H1 (cell line): ENCODE measurements around the gene BCL2. TPM values are rescaled to one million over a fixed set of nuclear protein-coding genes. Genes with fewer than 3 reads are reported as not detected.

Experiments used
- CTCF ChIA-PET: fragments of 300-600 bp; sonication (Branson Sonifier 250); formaldehyde crosslinking; loops from one replicate; lab custom pipeline; 2021; ENCODE audit not compliant: partially characterized antibody; lab: Charles Lee
- POLR2A ChIA-PET: fragments of 300-600 bp; sonication (Branson Sonifier 250); formaldehyde crosslinking; loops from one replicate; lab custom pipeline; 2021; ENCODE audit warnings: inconsistent platforms; ENCODE audit not compliant: partially characterized antibody; lab: Charles Lee
- DNase-seq, 2 experiments: peaks; one replicate each; pipeline versions ENCODE4 v3.0.0 to v3.0.0-alpha.2; 2010 to 2022; ENCODE audit warnings: low spot score in 2 of 2, low read depth in 1 of 2, mixed read lengths in 1 of 2
- FAIRE-seq: peaks from 2 replicates; lab custom pipeline; 2011; peaks lifted over from hg19 to GRCh38; lab: Jason Lieb, UNC
- H2AFZ ChIP-seq: 2 replicates; pipeline ENCODE4 v1.8.1; 2012; ENCODE audit warnings: low read length, inconsistent platforms
- H2AK5ac ChIP-seq: 2 replicates; pipeline ENCODE4 v1.6.1; 2013; ENCODE audit warnings: low read depth, low read length
- H2BK120ac ChIP-seq: replicated peaks from 2 replicates; pipeline ENCODE3; 2013; ENCODE audit warnings: low read depth, low read length, inconsistent platforms
- H2BK12ac ChIP-seq: 2 replicates; pipeline ENCODE4 v1.6.1; 2013; ENCODE audit warnings: low read depth, low read length
- H2BK15ac ChIP-seq: 2 replicates; pipeline ENCODE4 v1.6.1; 2013; ENCODE audit warnings: low read length
- H2BK20ac ChIP-seq: 2 replicates; pipeline ENCODE4 v1.6.1; 2013; ENCODE audit warnings: low read length
- H2BK5ac ChIP-seq: 2 replicates; pipeline ENCODE4 v1.6.1; 2013; ENCODE audit warnings: low read depth, low read length
- H3K14ac ChIP-seq: 2 replicates; pipeline ENCODE4 v1.6.1; 2013; ENCODE audit warnings: inconsistent platforms; ENCODE audit not compliant: insufficient read length
- H3K18ac ChIP-seq: 2 replicates; pipeline ENCODE4 v1.6.1; 2013; ENCODE audit warnings: low read length; ENCODE audit errors: extremely low read depth
- H3K23ac ChIP-seq: 2 replicates; pipeline ENCODE4 v1.6.1; 2013; ENCODE audit warnings: inconsistent platforms; ENCODE audit not compliant: insufficient read length
- H3K23me2 ChIP-seq: 2 replicates; pipeline ENCODE4 v1.6.1; 2013; ENCODE audit warnings: low read depth, low read length
- H3K27ac ChIP-seq: 2 replicates; pipeline ENCODE4 v1.6.1; 2011; ENCODE audit warnings: low read depth, low read length, inconsistent platforms
- H3K27me3 ChIP-seq, 4 experiments: replicated peaks in 1 of 4; 1 replicate in 1 of 4; 2 replicates in 3 of 4; pipeline versions ENCODE4 v1.6.1 to v1.8.1; 2011 to 2013; ENCODE audit warnings: low read length in 3 of 4, mild to moderate bottlenecking in 3 of 4, inconsistent platforms in 2 of 4, mixed read lengths in 2 of 4, moderate library complexity in 1 of 4; ENCODE audit not compliant: control insufficient read depth in 3 of 4, insufficient read depth in 3 of 4; ENCODE audit errors: extremely low read depth in 1 of 4
- H3K36me3 ChIP-seq, 4 experiments: 2 replicates each; pipeline versions ENCODE4 v1.6.1 to v1.8.1; 2011 to 2013; ENCODE audit warnings: mild to moderate bottlenecking in 4 of 4, low read length in 3 of 4, moderate library complexity in 2 of 4, control low read depth in 1 of 4, inconsistent platforms in 1 of 4; ENCODE audit not compliant: insufficient read depth in 4 of 4, control insufficient read depth in 2 of 4
- H3K4ac ChIP-seq: replicated peaks from 2 replicates; pipeline ENCODE3; 2013; ENCODE audit warnings: low read length, low read depth, mixed read lengths, inconsistent platforms; ENCODE audit not compliant: insufficient read length
- H3K4me1 ChIP-seq, 4 experiments: replicated peaks in 1 of 4; 1 replicate in 1 of 4; 2 replicates in 3 of 4; pipeline versions ENCODE4 v1.6.1 to v1.8.1; 2011 to 2013; ENCODE audit warnings: low read length in 3 of 4, inconsistent platforms in 2 of 4, mixed read lengths in 1 of 4; ENCODE audit not compliant: insufficient read depth in 4 of 4, control insufficient read depth in 3 of 4
- H3K4me2 ChIP-seq, 2 experiments: 2 replicates each; pipeline versions ENCODE4 v1.6.1 to v1.8.1; 2011 to 2013; ENCODE audit warnings: low read depth in 2 of 2, low read length in 2 of 2, control low read depth in 1 of 2, inconsistent platforms in 1 of 2, mild to moderate bottlenecking in 1 of 2; ENCODE audit not compliant: insufficient read depth in 1 of 2
- H3K4me3 ChIP-seq, 4 experiments: fragments of 200-600, 300-600 bp in 1 of 4; sonication (generic), shearing (Covaris generic), sonication (Bioruptor Twin) in 1 of 4; 2 replicates each; pipeline versions ENCODE4 v1.5.1 to v1.8.1; 2011 to 2016; ENCODE audit warnings: low read length in 4 of 4, low read depth in 3 of 4, control low read depth in 2 of 4, inconsistent platforms in 2 of 4, mild to moderate bottlenecking in 2 of 4, mixed read lengths in 1 of 4, moderate library complexity in 1 of 4; ENCODE audit not compliant: insufficient read depth in 2 of 4; ENCODE audit errors: extremely low read depth in 1 of 4
- H3K56ac ChIP-seq: replicated peaks from 2 replicates; pipeline ENCODE3; 2013; ENCODE audit warnings: low read depth, mild to moderate bottlenecking, mixed read lengths, low read length, inconsistent platforms; ENCODE audit not compliant: insufficient read length
- H3K79me1 ChIP-seq: 2 replicates; pipeline ENCODE4 v1.6.1; 2013; ENCODE audit warnings: low read depth, low read length, control low read depth
- H3K79me2 ChIP-seq, 2 experiments: 2 replicates each; pipeline versions ENCODE4 v1.6.1 to v1.8.1; 2012 to 2013; ENCODE audit warnings: low read length in 2 of 2, mild to moderate bottlenecking in 2 of 2, inconsistent platforms in 1 of 2; ENCODE audit not compliant: insufficient read depth in 2 of 2, control insufficient read depth in 1 of 2
- H3K9ac ChIP-seq, 4 experiments: replicated peaks in 1 of 4; 1 replicate in 1 of 4; 2 replicates in 3 of 4; pipeline versions ENCODE4 v1.6.1 to v1.8.1; 2011 to 2013; ENCODE audit warnings: low read depth in 3 of 4, low read length in 3 of 4, control low read depth in 2 of 4, mild to moderate bottlenecking in 2 of 4, moderate library complexity in 2 of 4, inconsistent platforms in 1 of 4; ENCODE audit errors: extremely low read depth in 1 of 4
- H3K9me3 ChIP-seq, 2 experiments: 2 replicates each; pipeline versions ENCODE4 v1.6.1 to v1.8.1; 2012 to 2013; ENCODE audit warnings: mild to moderate bottlenecking in 2 of 2, moderate library complexity in 2 of 2, control low read depth in 1 of 2, inconsistent platforms in 1 of 2, low read depth in 1 of 2, low read length in 1 of 2, mixed read lengths in 1 of 2; ENCODE audit not compliant: insufficient read depth in 2 of 2
- H4K20me1 ChIP-seq, 2 experiments: replicated peaks in 1 of 2; 2 replicates each; pipeline versions ENCODE3 to v1.8.1; 2011 to 2013; ENCODE audit warnings: inconsistent platforms in 2 of 2, low read length in 2 of 2, mild to moderate bottlenecking in 1 of 2; ENCODE audit not compliant: insufficient read depth in 2 of 2, control insufficient read depth in 1 of 2
- H4K5ac ChIP-seq: 2 replicates; pipeline ENCODE4 v1.6.1; 2013; ENCODE audit warnings: low read length, low read depth, mixed read lengths, inconsistent platforms; ENCODE audit not compliant: insufficient read length
- H4K8ac ChIP-seq: 2 replicates; pipeline ENCODE4 v1.8.0; 2013; ENCODE audit warnings: mild to moderate bottlenecking, moderate library complexity, low read length, inconsistent platforms; ENCODE audit not compliant: insufficient read depth; ENCODE audit errors: extremely low read depth
- H4K91ac ChIP-seq: replicated peaks from 2 replicates; pipeline ENCODE3; 2013; ENCODE audit warnings: low read length, mixed read lengths, inconsistent platforms; ENCODE audit not compliant: insufficient read length
- BACH1 ChIP-seq: IDR thresholded peaks from 2 replicates; pipeline ENCODE4 v1.6.1; 2012; ENCODE audit warnings: low read length, improper control_type of control experiment
- CBX5 ChIP-seq: fragments of 300-800, 300-1000 bp; sonication (generic); IDR thresholded peaks from 2 replicates; pipeline ENCODE4 v1.7.1; 2016; ENCODE audit warnings: antibody characterized with exemption, low read length, low read depth
- CEBPB ChIP-seq: IDR thresholded peaks from 2 replicates; pipeline ENCODE4 v1.6.1; 2012; ENCODE audit warnings: low read depth, low read length
- CHD1 ChIP-seq: IDR thresholded peaks from 2 replicates; pipeline ENCODE4 v1.6.1; 2012; ENCODE audit warnings: low read depth, low read length, improper control_type of control experiment
- CHD2 ChIP-seq: IDR thresholded peaks from 2 replicates; pipeline ENCODE4 v1.6.1; 2012; ENCODE audit warnings: low read length, improper control_type of control experiment
- CREB1 ChIP-seq: IDR thresholded peaks from 2 replicates; pipeline ENCODE4 v1.6.1; 2012; ENCODE audit warnings: inconsistent platforms
- FOSL1 ChIP-seq: IDR thresholded peaks from 2 replicates; pipeline ENCODE4 v1.6.1; 2011; ENCODE audit warnings: mild to moderate bottlenecking, low read depth, low read length, moderate library complexity; ENCODE audit not compliant: insufficient read depth
- GTF2F1 ChIP-seq: IDR thresholded peaks from 2 replicates; pipeline ENCODE4 v1.6.1; 2012; ENCODE audit warnings: low read depth, low read length, improper control_type of control experiment, borderline replicate concordance
- KDM1A ChIP-seq: fragments of 200-600, 300-600 bp; sonication (generic); IDR thresholded peaks from 2 replicates; pipeline ENCODE4 v1.7.1; 2016; ENCODE audit warnings: mild to moderate bottlenecking, low read length, borderline replicate concordance
- KDM5A ChIP-seq: fragments of 200-600 bp; IDR thresholded peaks from 2 replicates; pipeline ENCODE4 v1.7.1; 2012; ENCODE audit warnings: mild to moderate bottlenecking, low read length, inconsistent platforms, mixed read lengths
- RFX5 ChIP-seq: IDR thresholded peaks from 2 replicates; pipeline ENCODE4 v1.6.1; 2011; ENCODE audit warnings: low read depth, low read length, improper control_type of control experiment, borderline replicate concordance
- SAP30 ChIP-seq: fragments of 300-600 bp; sonication (generic); IDR thresholded peaks from 2 replicates; pipeline ENCODE4 v1.7.1; 2012; ENCODE audit warnings: low read length, moderate library complexity, mild to moderate bottlenecking, inconsistent platforms; ENCODE audit not compliant: insufficient read depth, insufficient replicate concordance
- SIRT6 ChIP-seq: IDR thresholded peaks from one replicate; pipeline ENCODE4 v1.7.1; 2012; ENCODE audit warnings: low read length, inconsistent platforms
- SP2 ChIP-seq: IDR thresholded peaks from 2 replicates; pipeline ENCODE4 v1.6.1; 2012; ENCODE audit warnings: mild to moderate bottlenecking, low read length, inconsistent platforms
- SP4 ChIP-seq: IDR thresholded peaks from 2 replicates; pipeline ENCODE4 v1.6.1; 2012; ENCODE audit warnings: low read length, inconsistent platforms
- SUZ12 ChIP-seq: fragments of 200-600 bp; sonication (generic); IDR thresholded peaks from 2 replicates; pipeline ENCODE4 v1.6.1; 2012; ENCODE audit warnings: mild to moderate bottlenecking, inconsistent platforms, low read length, moderate library complexity, mixed read lengths
- WGBS, 2 experiments: shearing (Covaris generic) in 1 of 2; methylation state at CpG; one replicate each; pipeline versions ENCODE4 v1.1.6 to v1.1.7; 2013 to 2015; ENCODE audit warnings: low lambda C conversion rate in 2 of 2, mixed read lengths in 2 of 2, inconsistent platforms in 1 of 2, low coverage in 1 of 2, missing lambda C conversion rate in 1 of 2; ENCODE audit not compliant: insufficient replicate concordance in 2 of 2, insufficient coverage in 1 of 2, insufficient read length in 1 of 2; ENCODE audit errors: extremely low coverage in 1 of 2, missing lambda C conversion rate in 1 of 2; 5-methylcytosine and 5-hydroxymethylcytosine counted together
- polyA plus RNA-seq, 7 experiments: library from polyadenylated mRNA; depleted of rRNA in 3 of 7; stranded (reverse) in 5 of 7; unstranded in 2 of 7; fragments of >200 nt in 5 of 7; fragments of 200-250 nt in 2 of 7; gene quantifications; 1 replicate in 5 of 7; 2 replicates in 1 of 7; 4 replicates in 1 of 7; pipeline versions ENCODE4 v1.2.1 to v1.2.3, GENCODE V29; 2011 to 2013; ENCODE audit warnings: missing spikeins in 2 of 7, mixed read lengths in 2 of 7
- total RNA-seq: library from RNA; stranded (reverse); fragmentation: NEBNext Ultra II Directional; extraction: Animal tissue kit (Norgen Biotek cat#: 25700); gene quantifications from 2 replicates; pipeline ENCODE4 v1.2.1, GENCODE V29; 2021

Gene BCL2
- total and polyA plus RNA-seq, 2 of the 8 experiments (the other 6 are each of a cell fraction or from before 2014, with no cell fraction given), result 0.59 to 4.5 TPM

DNA sequence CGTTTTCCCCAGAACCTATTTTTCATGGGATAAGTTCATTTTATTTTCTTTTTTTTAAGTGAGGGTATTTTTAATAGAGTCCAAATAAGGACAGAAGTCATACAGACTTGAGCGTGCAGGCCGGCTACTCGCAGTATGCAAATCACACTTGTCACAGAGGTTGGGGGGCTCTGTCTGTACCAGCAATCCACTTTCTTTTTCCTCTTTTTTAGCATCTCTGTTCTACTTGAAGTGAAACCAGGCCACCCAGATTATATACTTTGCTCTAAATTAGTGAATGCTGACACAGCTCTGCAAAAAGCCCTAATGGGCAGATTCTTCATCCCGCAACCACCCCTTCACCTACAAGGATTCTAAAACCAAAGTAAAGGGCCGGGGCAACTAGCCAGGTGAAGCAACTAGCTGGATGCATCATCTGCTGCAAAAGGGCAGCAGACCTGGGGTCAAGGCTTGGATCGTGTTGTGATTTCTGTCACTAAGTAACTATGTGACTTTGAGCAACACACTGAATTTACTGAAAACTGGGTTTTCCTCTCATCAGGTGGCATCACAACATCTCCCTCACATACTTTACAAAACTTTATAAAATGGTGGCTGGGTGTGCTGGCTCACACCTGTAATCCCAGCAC, 29.1 kb upstream of the BCL2 start:
- Histone ChIP-seq H3K4me1 (no peaks in the 10 kb centered on the region), H3K18ac (no peak overlapping the region), H4K20me1 (no peaks in the 10 kb centered on the region), H3K9ac (no peak overlapping the region), H3K23me2 (no peaks in the 10 kb centered on the region; the same call in 1 of the 2 replicates), H3K9me3 (no peaks in the 10 kb centered on the region), H2AK5ac (no peak overlapping the region), H3K79me1 (no peaks in the 10 kb centered on the region), H2BK120ac (no peak overlapping the region), H3K27me3 (no peaks in the 10 kb centered on the region), H3K79me2 (no peaks in the 10 kb centered on the region), H2BK5ac (no peak overlapping the region), H3K4me3 (no peak overlapping the region), H4K5ac (no peak overlapping the region), H3K36me3 (peaks cover 5 to 62% (median 41%) of the 10 kb centered on the region in 4 experiments; a peak in 7 of 8 replicates), H3K23ac (no peak overlapping the region), H4K91ac (no peak overlapping the region), H3K4ac (no peak overlapping the region), H2BK12ac (no peak overlapping the region), H2BK20ac (no peak overlapping the region), H3K4me2 (no peak overlapping the region), H4K8ac (no peak overlapping the region), H3K14ac (no peak overlapping the region), H2AFZ (no peak overlapping the region), H3K56ac (no peak overlapping the region), H2BK15ac (no peak overlapping the region), H3K27ac (no peak overlapping the region)
- DNase-seq (no peak), FAIRE-seq (no peak)
- 92% methylated on average over 7 of the region's 7 CpGs; no CpG with 5 or more reads in 1 of the 2 experiments for WGBS, 2 experiments
- ChIA-PET CTCF (interaction anchor here (1.1 to 3.2 kb wide), 3 partner anchors 8 to 91 kb away, joined by 3 to 16 read pairs (median 3); no protein-coding TSS in a partner anchor), POLR2A (no interaction called here)
- no peak for TF ChIP-seq SIRT6
- no peak for TF ChIP-seq CREB1
- TF ChIP-seq SP4, result no peak
- no peak for TF ChIP-seq BACH1
- no peak for TF ChIP-seq FOSL1
- no peak for TF ChIP-seq KDM5A
- TF ChIP-seq GTF2F1, result no peak
- no peak for TF ChIP-seq CHD1
- no peak for TF ChIP-seq SUZ12
- TF ChIP-seq SP2, result no peak
- TF ChIP-seq RFX5, result no peak
- no peak for TF ChIP-seq KDM1A
- TF ChIP-seq SAP30, result no peak
- TF ChIP-seq CHD2, result no peak
- no peak for TF ChIP-seq CBX5
- no peak for TF ChIP-seq CEBPB
